ENCODE measurements around the gene IL22RA2.

- TF ChIP-seq CTCF (IDR thresholded peaks at IDR 0.05; ENCODE audit: insufficient read depth, low read depth, low read length) = no peak
- no peak for TF ChIP-seq EZH2 (IDR thresholded peaks at IDR 0.05; ENCODE audit: insufficient read depth, low read length)
These were observed 1.4 kb downstream of the IL22RA2 start for GRCh38 chr6:137171824-137172733.

All from astrocyte (in vitro differentiated cells and primary cell).